Cardiac fibroblast (primary cell): Measurements from ENCODE around the gene CYSLTR2.

Experiments used
- DNase-seq, 2 donors: peaks; one replicate each; pipeline versions ENCODE4 v3.0.0 to v3.0.0-alpha.2; 2010; ENCODE audit warnings: low read depth in 2 of 2
- H3K4me3 ChIP-seq, 2 donors: replicated peaks in 1 of 2; 1 replicate in 1 of 2; 2 replicates in 1 of 2; pipeline ENCODE4 v1.5.1; 2011; ENCODE audit warnings: low read depth in 2 of 2, low read length in 2 of 2, mild to moderate bottlenecking in 2 of 2, moderate library complexity in 1 of 2
- TF ChIP-seq, protein P1 (sequence below): IDR thresholded peaks from one replicate; pipeline ENCODE4 v1.5.1; 2011; ENCODE audit warnings: low read depth, mild to moderate bottlenecking, low read length, inconsistent platforms

Gene CYSLTR2

DNA sequence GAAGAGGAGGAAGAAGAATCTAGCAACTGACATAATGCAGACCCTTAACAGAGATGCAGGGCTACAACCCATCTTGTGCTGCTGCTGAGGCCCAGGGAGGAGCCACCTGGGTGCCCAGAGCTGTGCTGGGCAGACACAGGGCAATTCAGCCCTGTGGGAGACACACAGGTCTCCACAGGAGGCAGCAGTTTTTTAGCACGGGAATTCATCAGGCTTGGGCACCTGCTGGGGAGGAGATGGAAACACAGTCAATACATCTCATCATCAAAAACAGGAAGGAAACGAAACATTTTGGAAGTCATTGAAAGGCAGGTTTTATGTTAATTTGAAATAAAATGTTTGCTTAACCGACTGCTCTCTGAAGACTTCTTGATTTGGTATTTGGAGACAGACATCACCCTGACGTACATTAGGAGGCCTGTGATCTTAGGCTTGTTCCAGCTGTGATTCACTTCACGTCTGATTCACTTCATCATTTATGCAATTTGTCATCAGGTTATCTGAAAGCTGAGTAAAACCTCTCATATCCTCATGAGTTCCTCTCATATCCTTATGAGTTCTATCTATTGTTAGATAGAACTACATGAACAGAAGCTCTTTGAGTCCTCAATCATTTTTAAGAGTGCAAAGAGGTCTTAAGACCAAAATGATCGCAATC is 77.4 kb downstream of the CYSLTR2 start:
- DNase-seq, result peak; percentile 69 to 88
- H3K4me3 ChIP-seq, result no peak overlapping the region
- TF ChIP-seq, protein P1, sequence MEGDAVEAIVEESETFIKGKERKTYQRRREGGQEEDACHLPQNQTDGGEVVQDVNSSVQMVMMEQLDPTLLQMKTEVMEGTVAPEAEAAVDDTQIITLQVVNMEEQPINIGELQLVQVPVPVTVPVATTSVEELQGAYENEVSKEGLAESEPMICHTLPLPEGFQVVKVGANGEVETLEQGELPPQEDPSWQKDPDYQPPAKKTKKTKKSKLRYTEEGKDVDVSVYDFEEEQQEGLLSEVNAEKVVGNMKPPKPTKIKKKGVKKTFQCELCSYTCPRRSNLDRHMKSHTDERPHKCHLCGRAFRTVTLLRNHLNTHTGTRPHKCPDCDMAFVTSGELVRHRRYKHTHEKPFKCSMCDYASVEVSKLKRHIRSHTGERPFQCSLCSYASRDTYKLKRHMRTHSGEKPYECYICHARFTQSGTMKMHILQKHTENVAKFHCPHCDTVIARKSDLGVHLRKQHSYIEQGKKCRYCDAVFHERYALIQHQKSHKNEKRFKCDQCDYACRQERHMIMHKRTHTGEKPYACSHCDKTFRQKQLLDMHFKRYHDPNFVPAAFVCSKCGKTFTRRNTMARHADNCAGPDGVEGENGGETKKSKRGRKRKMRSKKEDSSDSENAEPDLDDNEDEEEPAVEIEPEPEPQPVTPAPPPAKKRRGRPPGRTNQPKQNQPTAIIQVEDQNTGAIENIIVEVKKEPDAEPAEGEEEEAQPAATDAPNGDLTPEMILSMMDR, result peak; percentile 17

DNA sequence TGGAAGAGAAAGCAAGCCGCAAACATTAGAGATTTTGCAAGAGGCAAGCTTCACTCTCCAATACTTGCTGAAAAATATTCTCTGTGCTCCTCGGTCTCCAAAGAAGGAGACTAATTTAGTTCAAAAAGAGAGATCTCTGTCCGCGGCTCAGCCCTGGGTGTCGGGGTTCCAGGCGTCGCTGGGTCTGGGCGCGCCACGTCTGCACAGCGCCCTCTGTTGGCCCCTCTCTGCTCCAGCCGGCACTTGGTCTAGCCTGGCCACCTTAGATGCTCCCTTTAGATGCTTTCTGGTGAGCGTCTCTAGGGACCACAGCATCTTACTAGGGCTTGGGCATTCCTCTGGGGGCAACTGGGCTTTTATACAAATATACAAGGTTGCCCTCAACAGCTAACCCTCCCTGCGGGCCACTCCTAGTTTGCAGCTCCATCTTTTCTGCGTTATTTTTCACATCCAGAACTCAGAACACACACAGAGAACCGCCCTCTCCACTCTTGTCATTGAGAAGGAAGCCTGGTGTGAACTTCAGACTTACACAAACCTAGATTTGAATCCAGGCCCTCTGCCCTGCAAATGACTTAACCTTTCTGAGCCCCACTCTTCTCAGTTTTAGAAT is 78.3 kb downstream of the CYSLTR2 start:
- H3K4me3 ChIP-seq, result no peak overlapping the region
- DNase-seq, result peak in 1 of 2 donors; percentile 42
- TF ChIP-seq, protein P1, result peak; percentile 46

DNA sequence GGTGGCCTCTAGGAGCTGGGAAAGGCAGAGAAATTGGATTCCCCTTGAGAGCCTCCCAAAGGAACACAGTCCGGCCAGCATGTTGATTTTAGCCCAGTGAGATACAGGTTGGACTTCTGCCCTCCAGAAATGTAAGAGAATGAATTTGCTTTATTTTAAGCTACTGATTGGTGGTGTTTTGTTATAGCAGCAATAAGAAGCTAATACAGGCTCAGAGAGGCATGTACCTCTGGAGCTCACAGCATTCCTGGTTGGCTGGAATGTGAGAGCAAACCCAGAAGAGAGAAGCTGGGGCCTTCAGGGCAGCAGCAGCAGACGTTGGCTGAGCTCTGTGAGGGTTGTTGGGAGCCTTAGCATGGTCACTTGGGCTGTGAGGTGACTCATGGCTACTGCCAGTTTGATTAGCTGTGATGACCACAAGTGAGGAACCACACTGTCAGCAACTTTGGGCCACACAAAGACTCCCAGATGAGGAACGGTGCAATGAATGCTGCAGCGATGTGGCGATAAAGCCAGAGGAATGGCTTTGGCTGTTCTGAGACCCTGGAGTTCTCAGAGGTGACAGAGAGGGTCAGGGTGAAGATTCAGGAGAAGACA is 80.1 kb downstream of the CYSLTR2 start:
- H3K4me3 ChIP-seq, result no peak overlapping the region
- DNase-seq, result no peak
- TF ChIP-seq, protein P1, result no peak

DNA sequence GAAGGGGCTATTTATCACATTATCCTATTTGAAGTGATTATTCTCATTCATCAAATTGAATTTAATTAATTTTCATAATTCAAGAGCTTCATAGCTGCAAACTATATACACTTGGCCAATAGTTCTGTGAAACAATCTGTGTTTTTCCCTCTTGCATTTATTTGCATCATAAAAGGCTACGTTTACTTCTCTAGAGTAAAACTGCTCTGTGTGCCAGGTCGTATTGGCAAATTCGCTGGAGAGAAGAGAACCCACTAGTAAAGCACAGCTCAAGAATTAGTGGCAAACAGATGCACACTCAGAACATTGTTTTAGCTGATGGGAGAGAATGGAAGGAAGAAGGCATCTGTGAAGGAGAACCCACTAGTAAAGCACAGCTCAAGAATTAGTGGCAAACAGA is 81.8 kb downstream of the CYSLTR2 start:
- DNase-seq, result no peak
- TF ChIP-seq, protein P1, result no peak
- no peak overlapping the region for H3K4me3 ChIP-seq

DNA sequence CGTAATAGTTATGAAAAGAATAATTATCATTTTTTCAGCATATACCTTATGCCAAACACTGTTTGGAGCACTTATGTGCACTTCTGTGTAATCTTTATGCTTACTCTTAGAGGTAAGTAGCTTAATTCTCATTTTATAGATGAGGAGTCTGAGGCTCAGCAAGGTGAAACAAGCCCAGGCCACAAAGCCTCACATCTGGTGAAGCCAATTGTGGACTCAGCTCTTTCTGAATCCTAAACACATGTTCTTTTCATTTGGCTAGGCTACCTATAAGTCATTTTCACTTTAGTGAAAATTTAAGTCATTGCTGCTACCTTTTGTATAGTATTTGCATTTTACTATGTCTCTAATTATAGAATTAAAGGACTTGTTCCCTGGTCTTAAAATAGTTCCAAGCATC is 84.0 kb downstream of the CYSLTR2 start:
- no peak overlapping the region for H3K4me3 ChIP-seq
- TF ChIP-seq, protein P1, result no peak
- no peak for DNase-seq

DNA sequence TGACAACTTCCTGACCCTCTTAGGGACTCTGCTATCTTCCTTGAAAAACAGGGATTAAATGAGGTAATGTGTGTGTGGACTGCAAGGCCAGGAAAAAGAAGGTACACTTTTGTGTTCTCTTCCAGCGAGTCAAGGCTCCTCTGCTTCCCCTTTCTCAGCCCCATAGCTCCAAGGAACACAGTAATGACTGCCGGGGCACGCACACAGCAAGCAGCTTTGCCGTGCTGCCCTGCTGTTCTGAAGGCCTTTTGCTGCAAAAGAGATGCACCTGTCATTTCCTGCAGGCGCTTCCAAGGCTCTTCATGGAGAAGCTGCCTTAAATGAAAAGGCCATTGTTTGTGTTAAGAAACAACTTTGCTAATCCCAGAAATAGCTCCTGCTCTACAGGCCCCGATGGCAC is 84.6 kb downstream of the CYSLTR2 start:
- DNase-seq, result no peak
- TF ChIP-seq, protein P1, result no peak
- H3K4me3 ChIP-seq, result no peak overlapping the region
